HG03159 (cell line): ENCODE data around the gene TBC1D9B.

Experiments used
- ATAC-seq: cut with Tn5 transposase; IDR thresholded peaks from one replicate; pipeline ENCODE4 v1.9.1; 2021; ENCODE audit warnings: mild to moderate bottlenecking, moderate library complexity; ENCODE audit not compliant: unreplicated experiment

The TBC1D9B gene

GRCh38 chr5:179870952-179871351 lies 36.7 kb downstream of the TBC1D9B start:
- no peak for ATAC-seq

DNA sequence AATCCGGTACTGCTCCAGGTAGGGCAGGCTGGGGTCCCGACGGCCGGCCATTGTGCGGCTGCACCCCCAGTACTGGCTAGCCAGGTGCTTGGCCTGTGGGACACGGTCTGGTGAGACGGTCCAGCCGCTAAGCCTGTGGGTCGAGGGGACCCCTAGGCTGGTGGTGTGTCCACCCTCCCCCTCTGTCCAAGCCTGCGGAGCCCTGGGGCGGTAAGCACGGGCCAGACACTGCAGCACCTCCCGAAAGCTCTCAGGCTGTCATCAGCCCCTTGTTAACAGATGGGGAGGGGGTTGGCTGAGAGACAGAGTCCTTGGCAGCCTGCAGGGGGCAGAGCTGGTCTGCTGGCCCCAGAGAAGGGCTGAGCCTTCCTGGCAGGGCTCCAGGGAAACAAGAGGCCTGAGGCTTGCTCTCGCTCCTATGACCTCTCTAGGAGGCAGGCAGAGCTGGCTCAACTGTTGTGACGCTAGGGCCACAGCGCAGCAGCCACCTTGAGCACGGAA lies 37.2 kb downstream of the TBC1D9B start:
- ATAC-seq: no peak

DNA sequence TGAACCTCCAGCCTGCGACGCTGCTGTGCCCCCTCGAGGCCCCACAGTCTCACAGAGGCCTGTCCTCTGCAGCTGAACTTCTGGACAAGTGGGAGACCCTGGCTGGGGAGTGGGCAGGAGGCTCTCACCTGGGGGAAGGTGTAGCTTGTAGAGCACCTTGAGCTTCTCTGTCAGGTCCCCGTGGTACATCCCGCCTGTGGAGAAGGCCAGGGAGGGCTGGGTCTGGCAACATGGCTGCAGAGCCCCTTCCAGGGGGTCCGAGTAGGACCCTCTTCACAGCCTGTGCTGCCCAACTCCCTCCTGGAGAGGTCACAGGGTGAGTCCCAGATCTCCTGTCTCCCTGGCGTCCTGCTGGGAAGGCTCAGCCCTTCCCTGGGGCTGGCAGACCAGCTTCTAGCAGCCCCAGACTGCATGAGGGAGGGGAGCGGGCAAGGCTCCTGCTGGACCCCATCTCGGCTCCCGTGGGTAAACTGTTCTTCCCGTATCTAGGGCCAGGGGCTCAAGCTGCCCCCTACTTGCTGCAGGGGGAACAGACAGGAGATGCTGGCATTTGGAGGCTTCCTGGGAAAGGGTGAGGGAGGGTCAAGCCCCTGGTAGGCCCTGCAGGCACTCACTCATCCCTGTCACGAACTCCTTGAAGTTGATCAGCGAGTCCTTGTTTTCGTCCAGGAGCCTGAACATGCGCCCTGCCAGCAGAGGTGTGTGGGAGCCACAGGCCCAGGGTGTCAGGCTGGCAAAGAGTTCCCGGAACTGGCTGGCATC lies 37.9 kb downstream of the TBC1D9B start:
- no peak for ATAC-seq

DNA sequence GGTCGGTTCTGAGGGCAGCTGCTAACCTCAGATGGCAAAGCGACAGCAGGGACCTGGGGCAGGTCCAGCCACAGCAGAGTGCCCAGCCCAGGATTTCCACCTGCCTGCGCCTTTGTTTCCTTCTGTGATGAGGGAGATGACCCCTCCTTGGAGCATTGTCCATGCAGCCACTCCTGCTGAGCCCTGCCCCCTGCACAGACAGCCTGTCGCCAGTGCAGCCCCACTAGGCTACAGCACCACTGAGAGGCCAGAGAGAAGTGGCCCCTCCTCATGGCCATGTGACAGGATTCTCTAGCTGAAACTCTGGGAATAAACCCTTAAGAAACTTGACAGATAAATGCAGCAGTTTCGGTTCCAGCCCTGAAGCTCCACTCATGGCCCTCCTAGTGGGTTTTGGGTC lies 38.6 kb downstream of the TBC1D9B start:
- ATAC-seq: no peak

GRCh38 chr5:179868541-179868940 lies 39.2 kb downstream of the TBC1D9B start:
- no peak for ATAC-seq

- ATAC-seq: no peak
Measured at GRCh38 chr5:179867476-179867875, 40.2 kb downstream of the TBC1D9B start.

DNA sequence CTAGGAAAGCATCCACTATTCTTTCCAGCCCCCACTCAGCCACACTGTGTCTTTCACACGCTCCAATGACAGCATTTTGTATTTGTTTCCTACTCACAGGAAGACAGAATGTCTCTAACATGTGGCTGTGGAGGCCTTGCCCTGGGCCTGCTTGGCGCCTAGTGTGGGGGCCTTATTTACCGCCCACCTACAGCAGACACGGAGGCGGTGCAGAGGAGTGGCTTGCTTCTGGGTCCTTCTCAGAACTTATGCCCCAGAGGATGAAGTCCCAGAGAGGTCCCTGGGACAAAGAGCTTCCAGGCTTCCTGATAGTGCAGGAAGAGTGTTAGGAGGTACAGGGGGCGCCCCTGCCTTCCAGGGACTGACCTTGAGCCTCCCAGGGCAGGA lies 40.6 kb downstream of the TBC1D9B start:
- ATAC-seq: no peak

DNA sequence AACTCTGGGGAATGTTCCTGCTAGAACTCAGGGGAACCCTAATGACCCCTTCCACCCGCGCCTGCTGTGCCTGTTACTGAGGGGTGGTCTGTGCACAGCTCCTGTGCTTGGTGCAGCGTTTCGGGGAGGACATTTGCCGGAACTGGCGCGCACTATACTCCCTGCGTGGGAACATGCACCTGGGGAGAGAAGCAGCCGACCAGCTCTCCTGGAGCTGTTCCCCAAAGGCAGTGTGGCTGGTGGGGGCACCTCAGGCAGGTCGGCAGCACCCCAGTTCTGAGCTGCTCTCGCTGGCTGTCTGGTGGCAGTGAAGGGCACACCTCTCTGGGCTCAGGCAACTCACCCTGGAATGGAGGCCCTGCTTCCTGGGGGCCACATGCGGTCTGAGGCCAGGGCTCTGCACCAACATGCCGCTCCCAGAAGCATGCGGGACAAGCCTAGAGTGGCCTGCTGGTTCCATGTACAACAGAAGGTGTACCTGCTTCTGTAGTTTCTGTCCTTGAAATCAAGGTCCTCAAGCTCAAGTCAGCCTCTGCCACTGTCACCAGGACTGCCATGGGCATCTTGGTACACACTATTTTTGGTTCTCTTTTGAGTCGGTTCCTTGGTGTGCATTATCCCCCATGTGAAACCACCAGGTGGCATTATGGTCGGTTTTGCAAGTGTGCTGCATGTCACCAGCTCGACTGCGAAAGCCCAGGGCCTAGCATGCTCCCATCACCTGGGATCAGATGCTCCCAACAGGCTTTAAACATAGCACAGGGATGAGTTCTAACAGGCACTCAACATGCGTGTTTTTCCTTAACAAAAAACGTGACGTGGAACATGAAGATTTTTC lies 41.2 kb downstream of the TBC1D9B start:
- no peak for ATAC-seq

GRCh38 chr5:179865491-179866240 lies 42.0 kb downstream of the TBC1D9B start:
- no peak for ATAC-seq

- no peak for ATAC-seq
Measured at GRCh38 chr5:179864686-179865085, 43.0 kb downstream of the TBC1D9B start.

GRCh38 chr5:179863449-179864085 lies 44.1 kb downstream of the TBC1D9B start:
- no peak for ATAC-seq

DNA sequence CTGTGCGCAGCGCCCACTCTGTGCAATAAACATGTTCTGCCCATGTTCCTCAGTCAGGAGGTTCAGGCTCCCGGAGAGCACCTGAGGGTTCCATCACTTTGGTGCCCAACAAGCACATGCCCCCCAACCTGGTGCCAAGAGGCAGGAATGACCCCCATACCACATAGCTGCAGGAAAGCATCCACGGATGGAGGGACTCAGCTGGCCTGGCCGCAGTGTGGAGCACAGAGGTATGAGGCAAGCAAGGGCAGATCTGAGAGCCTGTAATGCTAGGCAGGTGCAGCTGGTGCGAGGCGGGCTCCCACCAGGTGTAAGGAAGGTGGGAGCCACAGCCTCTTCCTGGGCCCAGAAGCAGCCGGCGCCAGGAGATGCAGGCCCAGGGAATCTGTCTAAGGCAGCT lies 44.8 kb downstream of the TBC1D9B start:
- no peak for ATAC-seq

DNA sequence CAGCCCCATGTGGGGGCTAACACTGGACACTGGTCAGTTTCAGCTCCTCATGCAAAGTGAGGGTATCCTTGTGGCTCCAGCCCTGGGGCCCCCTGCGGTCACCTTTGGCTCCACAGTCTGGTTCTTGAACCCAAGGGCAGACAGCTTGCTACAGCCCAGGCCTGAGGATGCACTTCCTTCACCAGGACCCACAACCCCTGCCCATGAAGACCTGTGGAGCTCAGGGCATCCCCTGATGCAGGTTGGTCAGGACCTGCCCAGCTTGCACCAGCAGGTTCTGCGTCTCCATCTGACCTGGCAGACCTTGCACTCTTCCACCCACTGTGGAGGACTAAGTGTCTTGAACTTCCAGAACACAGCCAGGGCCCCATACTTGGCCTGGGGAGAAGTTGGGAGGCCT lies 45.4 kb downstream of the TBC1D9B start:
- ATAC-seq: no peak

- no peak for ATAC-seq
Measured at GRCh38 chr5:179860301-179860700, 47.4 kb downstream of the TBC1D9B start.

GRCh38 chr5:179858586-179859427 lies 48.9 kb downstream of the TBC1D9B start, which contains the start of gene MRNIP:
Gene MRNIP (minus strand): TSS chr5:179858817. CDS start chr5:179858796, 21 bp downstream.
- peak; percentile 94 for ATAC-seq

DNA sequence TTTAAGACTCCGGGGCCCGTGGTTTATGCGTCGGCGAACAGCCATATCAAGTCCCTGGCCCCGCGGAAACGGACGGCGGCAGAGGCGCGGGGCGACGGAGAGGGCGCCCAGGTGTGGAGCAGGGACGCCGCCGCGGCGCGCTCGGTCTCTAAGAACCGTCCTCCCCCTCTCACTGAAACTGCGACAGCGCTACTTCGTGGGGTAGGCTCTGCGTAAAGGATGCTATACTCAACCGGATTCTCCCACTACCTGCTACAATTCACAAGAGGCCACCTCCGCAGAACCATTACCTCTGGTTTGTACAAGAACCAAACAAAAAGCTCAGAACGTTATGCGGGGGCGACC lies 49.5 kb downstream of the TBC1D9B start:
- peak; percentile 55 for ATAC-seq

DNA sequence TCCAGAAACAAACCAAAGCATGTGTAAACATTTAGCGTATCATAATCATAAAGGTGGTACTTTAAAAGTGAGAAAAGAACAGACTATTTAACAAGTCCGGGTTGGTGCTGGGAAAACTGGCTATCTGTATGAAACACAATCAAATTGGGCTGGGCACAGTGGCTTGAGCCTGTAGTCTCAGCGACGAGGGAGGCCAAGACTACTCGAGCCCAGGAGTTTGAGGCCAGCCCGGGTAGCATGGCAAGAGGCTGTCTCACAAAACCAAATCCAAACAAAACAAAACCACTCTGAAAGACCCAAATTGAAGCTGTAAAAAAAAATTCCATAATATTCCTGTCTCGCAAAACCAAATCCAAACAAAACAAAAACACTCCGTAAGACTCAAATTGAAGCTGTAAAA lies 53.3 kb downstream of the TBC1D9B start:
- no peak for ATAC-seq

- peak; percentile 81 for ATAC-seq
Measured at GRCh38 chr5:179852993-179853547, 54.6 kb downstream of the TBC1D9B start.

DNA sequence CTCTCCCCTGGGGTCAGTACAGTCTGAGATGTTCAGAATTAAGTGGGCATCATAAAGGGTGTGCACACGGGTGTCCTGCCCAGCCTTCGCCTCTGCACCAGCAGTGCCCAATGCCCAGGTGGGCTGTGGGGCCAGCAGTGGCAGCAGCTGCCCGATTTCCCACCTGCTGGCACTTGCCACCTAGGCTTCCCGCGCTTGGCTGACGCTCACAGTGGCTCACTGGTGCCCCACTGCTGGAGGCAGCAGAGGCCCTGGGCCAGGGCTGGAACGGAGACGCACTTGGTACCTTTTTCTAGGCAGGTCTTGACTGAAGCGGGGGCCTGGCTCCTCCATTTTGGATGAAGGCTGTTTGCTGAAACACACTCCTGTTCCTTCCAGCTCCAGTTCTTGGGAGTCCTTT lies 66.1 kb downstream of the TBC1D9B start:
- no peak for ATAC-seq

- no peak for ATAC-seq
Measured at GRCh38 chr5:179840766-179841165, 66.9 kb downstream of the TBC1D9B start.
